Endodermal cell (in vitro differentiated cells): ENCODE measurements around the gene GIT1. TPM values are rescaled to one million over a fixed set of nuclear protein-coding genes. Genes with fewer than 3 reads are reported as not detected.

Source experiments
- DNase-seq: peaks from one replicate; pipeline ENCODE4 v3.0.0-alpha.2; 2017
- H3K27ac ChIP-seq: 2 replicates; pipeline ENCODE4 v1.5.1; 2013; ENCODE audit warnings: mild to moderate bottlenecking, low read depth, low read length, moderate library complexity
- H3K27me3 ChIP-seq: 2 replicates; pipeline ENCODE4 v1.6.1; 2013; ENCODE audit warnings: mild to moderate bottlenecking, low read length, moderate library complexity; ENCODE audit not compliant: insufficient read depth, control insufficient read depth, poor library complexity, severe bottlenecking
- H3K36me3 ChIP-seq: 2 replicates; pipeline ENCODE4 v1.7.0; 2013; ENCODE audit warnings: mild to moderate bottlenecking, low read length, moderate library complexity; ENCODE audit not compliant: control insufficient read depth, insufficient read depth
- H3K4me1 ChIP-seq: one replicate; pipeline ENCODE4 v1.7.0; 2013; ENCODE audit warnings: low read length; ENCODE audit not compliant: control insufficient read depth, insufficient read depth
- H3K4me3 ChIP-seq: 2 replicates; pipeline ENCODE4 v1.5.1; 2013; ENCODE audit warnings: mild to moderate bottlenecking, low read length, moderate library complexity
- H3K9ac ChIP-seq: 2 replicates; pipeline ENCODE4 v1.6.1; 2013; ENCODE audit warnings: mild to moderate bottlenecking, low read length, moderate library complexity; ENCODE audit not compliant: poor library complexity, severe bottlenecking; ENCODE audit errors: extremely low read depth
- H3K9me3 ChIP-seq: 2 replicates; pipeline ENCODE4 v1.6.1; 2013; ENCODE audit warnings: mild to moderate bottlenecking, low read length, moderate library complexity; ENCODE audit not compliant: control insufficient read depth
- H3K27ac Mint-ChIP-seq: 2 replicates; pipeline ENCODE4 v1.8.0; 2020; ENCODE audit warnings: mixed read lengths
- H3K27me3 Mint-ChIP-seq: 2 replicates; pipeline ENCODE4 v1.8.0; 2021; ENCODE audit warnings: mild to moderate bottlenecking, mixed read lengths; ENCODE audit not compliant: insufficient read depth
- H3K36me3 Mint-ChIP-seq: 2 replicates; pipeline ENCODE4 v1.8.0; 2020; ENCODE audit warnings: low read depth, mixed read lengths
- H3K4me1 Mint-ChIP-seq: 2 replicates; pipeline ENCODE4 v1.8.0; 2020; ENCODE audit warnings: mixed read lengths
- H3K4me3 Mint-ChIP-seq: 2 replicates; pipeline ENCODE4 v1.8.0; 2020; ENCODE audit warnings: mild to moderate bottlenecking, moderate library complexity, mixed read lengths
- H3K9me3 Mint-ChIP-seq: 2 replicates; pipeline ENCODE4 v1.8.0; 2020; ENCODE audit warnings: mild to moderate bottlenecking, mixed read lengths
- CTCF ChIP-seq: fragments of 200-600 bp; sonication (generic); conservative IDR thresholded peaks from 2 replicates; pipeline ENCODE4 v1.5.0; 2021; ENCODE audit warnings: antibody characterized with exemption, mild to moderate bottlenecking
- WGBS, 2 experiments: methylation state at CpG; one replicate each; pipeline versions ENCODE4 v1.1.5 to v1.1.7; 2013; ENCODE audit warnings: missing lambda C conversion rate in 2 of 2, mixed read lengths in 1 of 2; ENCODE audit not compliant: insufficient coverage in 1 of 2, insufficient read length in 1 of 2; 5-methylcytosine and 5-hydroxymethylcytosine counted together
- total RNA-seq, 2 donors: library from RNA; stranded (reverse); fragmentation: NEBNext Ultra II Directional in 1 of 2; extraction: Animal tissue kit (Norgen Biotek cat#: 25700) in 1 of 2; gene quantifications; 2 replicates in 1 of 2; 3 replicates in 1 of 2; pipeline ENCODE4 v1.2.1, GENCODE V29; 2021

GIT1 gene
- total RNA-seq, 2 donors from 2014 or later = 45.0 to 61.8 TPM

GRCh38 chr17:29572691-29573557, 16.5 kb downstream of the GIT1 start:
- peak; percentile 88 for TF ChIP-seq CTCF
- Histone ChIP-seq H3K4me3 (no peak overlapping the region), H3K27me3 (peaks cover under 1% of the 10 kb centered on the region), H3K4me1 (no peaks in the 10 kb centered on the region), H3K27ac (no peak overlapping the region), H3K9me3 (no peaks in the 10 kb centered on the region), H3K9ac (no peak overlapping the region), H3K36me3 (peaks cover 20% of the 10 kb centered on the region)
- DNase-seq = peak; percentile 90
- 39 to 69% methylated on average over 21 to 61 of the region's 62 CpGs for WGBS, 2 experiments
- H3K9me3 Mint-ChIP-seq = no peaks in the 10 kb centered on the region
- no peak overlapping the region for H3K4me3 Mint-ChIP-seq
- no peak overlapping the region for H3K27ac Mint-ChIP-seq
- peaks cover 18% of the 10 kb centered on the region for H3K27me3 Mint-ChIP-seq
- H3K4me1 Mint-ChIP-seq = peaks cover 4% of the 10 kb centered on the region
- H3K36me3 Mint-ChIP-seq = peaks cover 11% of the 10 kb centered on the region

- no peak overlapping the region for H3K4me3 Mint-ChIP-seq
- Histone ChIP-seq H3K9me3 (no peaks in the 10 kb centered on the region), H3K9ac (no peak overlapping the region), H3K27ac (no peak overlapping the region), H3K4me3 (no peak overlapping the region), H3K36me3 (peaks cover 20% of the 10 kb centered on the region), H3K4me1 (no peaks in the 10 kb centered on the region), H3K27me3 (peaks cover 9% of the 10 kb centered on the region)
- peaks cover 4% of the 10 kb centered on the region for H3K4me1 Mint-ChIP-seq
- WGBS, 2 experiments = 82 to 87% methylated on average over 12 to 30 of the region's 30 CpGs
- H3K9me3 Mint-ChIP-seq = no peaks in the 10 kb centered on the region
- DNase-seq = no peak
- peaks cover 24% of the 10 kb centered on the region for H3K27me3 Mint-ChIP-seq
- no peak for TF ChIP-seq CTCF
- peaks cover 11% of the 10 kb centered on the region for H3K36me3 Mint-ChIP-seq
- H3K27ac Mint-ChIP-seq = no peak overlapping the region
Observed at GRCh38 chr17:29571883-29572681, 17.4 kb downstream of the GIT1 start.

GRCh38 chr17:29571486-29571882, 18.0 kb downstream of the GIT1 start:
- Mint-ChIP-seq H3K9me3 (no peaks in the 10 kb centered on the region), H3K36me3 (peaks cover 11% of the 10 kb centered on the region), H3K4me3 (no peak overlapping the region), H3K27me3 (peaks cover 27% of the 10 kb centered on the region), H3K4me1 (peaks cover 4% of the 10 kb centered on the region), H3K27ac (no peak overlapping the region)
- TF ChIP-seq CTCF = no peak
- no peak overlapping the region for H3K4me3 ChIP-seq
- peaks cover 20% of the 10 kb centered on the region for H3K36me3 ChIP-seq
- no peak for DNase-seq
- no peaks in the 10 kb centered on the region for H3K9me3 ChIP-seq
- no peaks in the 10 kb centered on the region for H3K4me1 ChIP-seq
- WGBS, 2 experiments = 93 to 98% methylated on average over 5 to 6 of the region's 6 CpGs
- H3K27ac ChIP-seq = no peak overlapping the region
- no peak overlapping the region for H3K9ac ChIP-seq
- H3K27me3 ChIP-seq = peaks cover 13% of the 10 kb centered on the region
